Neutrophil (primary cell): ENCODE measurements around the gene CDKL5.

Experiments used
- H3K27ac ChIP-seq: fragments of 200-600 bp; sonication (generic); 2 replicates; pipeline ENCODE4 v1.5.1; 2016; ENCODE audit warnings: mild to moderate bottlenecking, moderate library complexity
- H3K27me3 ChIP-seq: fragments of 200-600 bp; sonication (generic); 2 replicates; pipeline ENCODE4 v1.6.0; 2016; ENCODE audit warnings: mild to moderate bottlenecking
- H3K36me3 ChIP-seq: fragments of 200-600 bp; sonication (generic); 2 replicates; pipeline ENCODE4 v1.5.1; 2017
- H3K4me1 ChIP-seq, 2 experiments: fragments of 200-600 bp in 1 of 2; sonication (generic) in 1 of 2; 1 replicate in 1 of 2; 2 replicates in 1 of 2; pipeline versions ENCODE4 v1.5.1 to v1.6.1; 2013 to 2016; ENCODE audit warnings: low read depth in 1 of 2, low read length in 1 of 2, mild to moderate bottlenecking in 1 of 2, moderate library complexity in 1 of 2; ENCODE audit not compliant: control insufficient read depth in 1 of 2, insufficient read depth in 1 of 2
- H3K4me3 ChIP-seq, 2 experiments: fragments of 200-600 bp in 1 of 2; sonication (generic) in 1 of 2; 1 replicate in 1 of 2; 2 replicates in 1 of 2; pipeline ENCODE4 v1.5.1; 2013 to 2016; ENCODE audit warnings: low read depth in 1 of 2, low read length in 1 of 2, mild to moderate bottlenecking in 1 of 2, moderate library complexity in 1 of 2
- H3K9me3 ChIP-seq: fragments of 200-600 bp; sonication (generic); 2 replicates; pipeline ENCODE4 v1.5.1; 2016
- CTCF ChIP-seq: fragments of 200-600 bp; sonication (generic); IDR thresholded peaks from 2 replicates; pipeline ENCODE4 v1.5.1; 2016; ENCODE audit warnings: antibody characterized with exemption

The CDKL5 gene

GRCh38 chrX:18471296-18471695 lies 45.9 kb downstream of the CDKL5 start:
- TF ChIP-seq CTCF: no peak
- Histone ChIP-seq H3K27me3 (no peaks in the 10 kb centered on the region), H3K4me3 (no peak overlapping the region), H3K4me1 (no peaks in the 10 kb centered on the region), H3K9me3 (no peaks in the 10 kb centered on the region), H3K36me3 (no peaks in the 10 kb centered on the region), H3K27ac (no peak overlapping the region)

DNA sequence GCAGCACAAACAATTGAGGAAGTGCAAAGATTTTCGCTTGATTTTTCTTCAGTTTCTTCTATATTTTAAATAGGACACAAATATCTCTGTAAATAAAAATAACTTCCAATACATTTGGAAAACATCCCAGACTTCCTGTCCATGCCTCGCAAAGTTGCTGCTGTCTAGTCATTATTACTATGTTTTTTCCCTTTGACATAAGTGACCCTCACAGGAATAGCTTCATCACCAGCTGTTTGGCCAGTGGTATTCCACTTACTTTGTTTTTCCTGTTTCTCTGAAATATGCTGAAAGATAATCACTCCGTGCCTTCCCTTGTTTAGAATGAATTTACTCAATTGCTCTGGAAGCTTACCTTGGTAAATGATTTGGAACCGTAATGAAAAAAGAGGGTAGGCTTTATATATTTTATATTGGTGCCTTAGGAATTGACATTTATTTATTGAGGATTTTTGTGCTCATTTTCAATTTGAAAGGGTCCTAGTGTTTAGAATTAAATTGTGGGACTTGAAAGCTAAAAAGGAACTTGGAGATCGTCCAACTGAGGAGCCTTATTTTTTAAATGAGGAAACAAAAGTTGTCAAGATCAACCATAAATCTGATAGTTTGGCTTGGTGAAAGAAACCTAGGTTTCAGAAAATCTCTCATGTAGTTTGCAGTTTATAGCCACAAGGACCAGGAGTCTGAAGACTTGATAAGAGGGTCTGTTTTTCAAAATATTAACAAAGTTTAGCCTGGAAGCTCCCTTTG lies 65.6 kb downstream of the CDKL5 start:
- peaks cover 13 to 14% of the 10 kb centered on the region in 2 experiments for H3K4me1 ChIP-seq
- H3K9me3 ChIP-seq: no peaks in the 10 kb centered on the region
- H3K27ac ChIP-seq: no peak overlapping the region
- H3K27me3 ChIP-seq: no peaks in the 10 kb centered on the region
- no peak for TF ChIP-seq CTCF
- no peak overlapping the region for H3K4me3 ChIP-seq
- no peaks in the 10 kb centered on the region for H3K36me3 ChIP-seq

DNA sequence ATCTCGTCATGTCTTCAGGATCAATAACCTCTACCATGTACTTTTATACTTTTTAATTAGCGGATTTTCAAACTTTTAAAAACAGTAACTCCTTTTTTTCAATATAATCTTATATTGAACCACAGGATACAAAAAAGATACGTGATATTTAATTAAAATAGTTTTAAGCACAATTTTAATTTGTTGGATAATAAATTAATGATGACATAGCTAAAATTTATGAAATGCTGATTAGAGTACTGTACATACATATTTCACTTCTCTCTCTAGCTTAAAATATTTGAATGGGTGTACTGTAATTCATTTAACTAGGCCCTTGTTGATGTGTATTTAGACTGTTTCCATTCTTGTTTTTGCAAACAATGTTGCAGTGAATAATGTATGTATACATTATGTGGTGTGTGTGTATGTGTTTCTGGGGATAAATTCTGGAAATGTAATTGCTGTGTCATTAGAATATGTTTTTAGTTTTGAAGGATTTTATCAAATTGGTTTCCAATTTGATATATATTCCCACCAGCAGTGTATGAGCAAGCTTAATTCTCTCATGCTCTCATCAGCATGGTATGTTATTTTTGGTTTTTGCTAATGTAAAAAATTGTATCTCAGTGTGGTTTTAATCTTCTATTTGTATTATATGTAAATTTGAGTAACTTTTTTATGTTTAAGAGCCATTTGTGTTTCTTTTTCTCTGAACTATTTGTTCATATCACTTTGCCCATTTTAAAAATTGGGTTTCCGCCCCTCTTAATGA lies 66.4 kb downstream of the CDKL5 start:
- Histone ChIP-seq H3K27me3 (no peaks in the 10 kb centered on the region), H3K4me3 (no peak overlapping the region), H3K27ac (no peak overlapping the region), H3K4me1 (peaks cover 15 to 16% of the 10 kb centered on the region in 2 experiments), H3K9me3 (no peaks in the 10 kb centered on the region), H3K36me3 (no peaks in the 10 kb centered on the region)
- TF ChIP-seq CTCF: no peak

DNA sequence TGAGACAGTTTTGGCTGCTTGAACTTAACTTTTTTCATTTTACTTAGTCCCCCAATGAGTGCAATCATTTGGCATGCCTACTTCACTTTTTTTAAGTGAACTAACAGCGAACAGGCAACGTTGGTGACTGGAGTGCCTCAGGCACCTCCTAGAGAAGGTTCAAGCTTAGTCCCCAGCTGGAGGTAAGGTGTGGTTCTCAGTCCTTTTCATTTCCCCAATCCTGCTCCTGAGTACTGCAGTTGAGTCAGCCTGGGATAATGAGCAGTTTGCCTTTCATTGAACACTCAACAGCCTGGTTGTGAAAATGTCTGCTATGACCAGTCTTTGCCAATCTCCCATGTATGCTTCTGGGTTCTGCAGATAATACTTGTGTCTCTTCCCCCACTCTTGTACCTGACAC lies 109.5 kb downstream of the CDKL5 start:
- Histone ChIP-seq H3K27me3 (no peaks in the 10 kb centered on the region), H3K9me3 (no peaks in the 10 kb centered on the region), H3K27ac (no peak overlapping the region), H3K36me3 (no peaks in the 10 kb centered on the region), H3K4me3 (no peak overlapping the region), H3K4me1 (no peaks in the 10 kb centered on the region)
- TF ChIP-seq CTCF: no peak

DNA sequence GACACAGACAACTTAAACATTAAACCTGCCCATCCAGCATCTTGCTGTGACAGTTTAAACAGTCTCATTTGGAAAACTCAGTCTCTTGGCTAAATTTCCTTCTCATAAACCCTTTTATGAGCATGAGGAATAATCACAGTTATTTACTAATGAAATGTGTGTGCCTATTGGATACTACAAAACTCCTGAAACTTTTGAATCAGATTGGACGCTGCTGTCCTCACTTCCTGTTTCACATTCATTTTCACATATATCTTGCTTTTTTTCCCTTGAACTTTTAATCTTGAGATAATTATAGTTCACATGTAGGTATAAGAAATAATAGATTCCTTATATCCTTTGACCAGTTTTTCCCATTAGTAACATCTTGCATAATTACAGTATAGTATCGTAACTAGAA lies 111.7 kb downstream of the CDKL5 start:
- no peaks in the 10 kb centered on the region for H3K4me1 ChIP-seq
- no peak for TF ChIP-seq CTCF
- H3K36me3 ChIP-seq: no peaks in the 10 kb centered on the region
- no peaks in the 10 kb centered on the region for H3K27me3 ChIP-seq
- no peak overlapping the region for H3K27ac ChIP-seq
- H3K4me3 ChIP-seq: no peak overlapping the region
- H3K9me3 ChIP-seq: no peaks in the 10 kb centered on the region
